WTC11 (cell line): ENCODE measurements around the gene CACNB3. TPM values are rescaled to one million over a fixed set of nuclear protein-coding genes. Genes with fewer than 3 reads are reported as not detected.

Source experiments
- ATAC-seq: fragments of 200-7000 bp; cut with Tn5 transposase; 2 replicates; pipeline ENCODE4 v1.10.0; 2021; ENCODE audit warnings: mild to moderate bottlenecking, moderate library complexity
- CTCF ChIA-PET: fragments of 300-600 bp; sonication (Branson Sonifier 250); formaldehyde crosslinking; loops from one replicate; lab custom pipeline; 2021; ENCODE audit warnings: antibody characterized with exemption; lab: Charles Lee
- POLR2A ChIA-PET: fragments of 350-600 bp; sonication (Branson Sonifier 250); formaldehyde crosslinking; loops from one replicate; lab custom pipeline; 2021; ENCODE audit warnings: antibody characterized with exemption; lab: Charles Lee
- DNase-seq: peaks from one replicate; pipeline ENCODE4 v3.0.0; 2021; ENCODE audit warnings: low spot score
- H3K27ac Mint-ChIP-seq: 2 replicates; pipeline ENCODE4 v1.8.0; 2021; ENCODE audit warnings: mixed read lengths
- H3K27me3 Mint-ChIP-seq: 2 replicates; pipeline ENCODE4 v1.8.0; 2021; ENCODE audit warnings: low read depth, mild to moderate bottlenecking, moderate library complexity, mixed read lengths
- H3K36me3 Mint-ChIP-seq: 2 replicates; pipeline ENCODE4 v1.8.0; 2021; ENCODE audit warnings: mixed read lengths
- H3K4me1 Mint-ChIP-seq: 2 replicates; pipeline ENCODE4 v1.8.0; 2022; ENCODE audit warnings: mixed read lengths
- H3K4me3 Mint-ChIP-seq: 2 replicates; pipeline ENCODE4 v1.8.0; 2021; ENCODE audit warnings: mild to moderate bottlenecking, moderate library complexity, mixed read lengths
- H3K9me3 Mint-ChIP-seq: 2 replicates; pipeline ENCODE4 v1.8.0; 2021; ENCODE audit warnings: mixed read lengths
- AFF4 ChIP-seq: sonication (generic); formaldehyde crosslinking; IDR thresholded peaks from 2 replicates; pipeline ENCODE4 v1.8.1; 2023; ENCODE audit warnings: mild to moderate bottlenecking, missing genetic modification reagents, borderline replicate concordance
- ATF1 ChIP-seq: sonication (generic); formaldehyde crosslinking; IDR thresholded peaks from 2 replicates; pipeline ENCODE4 v1.8.1; 2023; ENCODE audit warnings: mild to moderate bottlenecking, moderate library complexity, missing genetic modification reagents
- CBFB ChIP-seq: sonication (generic); formaldehyde crosslinking; IDR thresholded peaks from 2 replicates; pipeline ENCODE4 v1.8.1; 2022; ENCODE audit warnings: mild to moderate bottlenecking, low read depth, missing genetic modification reagents
- E2F1 ChIP-seq: sonication (generic); formaldehyde crosslinking; IDR thresholded peaks from 2 replicates; pipeline ENCODE4 v1.8.0; 2022; ENCODE audit warnings: mild to moderate bottlenecking, missing genetic modification reagents
- NR3C1 ChIP-seq: sonication (generic); formaldehyde crosslinking; conservative IDR thresholded peaks from 2 replicates; pipeline ENCODE4 v1.8.1; 2023; ENCODE audit warnings: low read depth, mild to moderate bottlenecking, missing genetic modification reagents
- USF1 ChIP-seq: sonication (generic); formaldehyde crosslinking; IDR thresholded peaks from 2 replicates; pipeline ENCODE4 v1.8.0; 2022; ENCODE audit warnings: mild to moderate bottlenecking, missing genetic modification reagents
- ZBTB43 ChIP-seq: sonication (generic); formaldehyde crosslinking; IDR thresholded peaks from 2 replicates; pipeline ENCODE4 v1.8.1; 2023; ENCODE audit warnings: mild to moderate bottlenecking, missing genetic modification reagents
- ZNF138 ChIP-seq: sonication (generic); formaldehyde crosslinking; conservative IDR thresholded peaks from 2 replicates; pipeline ENCODE4 v1.8.1; 2022; ENCODE audit warnings: mild to moderate bottlenecking, moderate library complexity, missing genetic modification reagents
- ZNF232 ChIP-seq: sonication (generic); formaldehyde crosslinking; IDR thresholded peaks from 2 replicates; pipeline ENCODE4 v1.8.0; 2022; ENCODE audit warnings: mild to moderate bottlenecking, missing genetic modification reagents
- ZNF396 ChIP-seq: fragments of 250-450 bp; sonication (Bioruptor Pico); IDR thresholded peaks from 2 replicates; pipeline ENCODE4 v1.8.0; 2021; ENCODE audit warnings: mild to moderate bottlenecking, moderate library complexity, borderline replicate concordance
- total RNA-seq: library from RNA; stranded (reverse); gene quantifications from 3 replicates; pipeline ENCODE4 v1.2.3, GENCODE V29; 2021
- TF ChIP-seq, protein P1 (sequence below): sonication (generic); formaldehyde crosslinking; IDR thresholded peaks from 2 replicates; pipeline ENCODE4 v1.8.1; 2022; ENCODE audit warnings: mild to moderate bottlenecking, missing genetic modification reagents, moderate library complexity, borderline replicate concordance
- TF ChIP-seq, protein P2 (sequence below): sonication (generic); formaldehyde crosslinking; conservative IDR thresholded peaks from 2 replicates; pipeline ENCODE4 v1.8.1; 2023; ENCODE audit warnings: mild to moderate bottlenecking, low read depth, missing genetic modification reagents, moderate library complexity
- TF ChIP-seq, protein P3 (sequence below): sonication (generic); formaldehyde crosslinking; IDR thresholded peaks from 2 replicates; pipeline ENCODE4 v1.8.1; 2022; ENCODE audit warnings: missing genetic modification reagents, borderline replicate concordance

The CACNB3 gene
- total RNA-seq, 1 experiment from 2014 or later = 17.0 TPM

- no peak for TF ChIP-seq AFF4 (CRISPR knock-in tag)
These were observed 1.9 kb downstream of the CACNB3 start (continued) for GRCh38 chr12:48819986-48820725.

DNA sequence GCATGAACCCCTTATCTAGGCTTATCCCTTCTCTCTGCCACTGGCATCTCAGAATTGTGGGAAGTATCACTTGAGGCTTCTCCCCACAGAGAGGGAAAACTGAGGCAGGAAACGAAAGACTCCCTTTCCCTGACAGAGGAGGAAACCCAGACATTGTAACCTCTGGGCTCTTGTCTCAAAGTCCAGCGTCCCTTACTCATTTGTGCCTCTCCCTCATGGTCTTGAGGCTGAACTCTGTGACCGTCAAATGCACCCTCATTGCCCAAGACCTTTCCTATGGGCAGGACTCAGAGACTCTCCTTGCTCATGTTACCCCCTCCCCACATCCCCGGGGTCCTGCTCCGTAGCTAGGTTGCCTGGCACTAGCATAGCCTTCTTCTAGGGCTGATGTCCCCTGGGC is 3.8 kb downstream of the CACNB3 start:
- DNase-seq (no peak), ATAC-seq (no peak)
- ChIA-PET CTCF (interaction anchor here (1.1 to 1.2 kb wide), 2 partner anchors 43 to 175 kb away, joined by 3 read pairs; partner anchors contain the start of gene RND1), POLR2A (no interaction called here)
- no peak overlapping the region for H3K27ac Mint-ChIP-seq
- peaks cover 2% of the 10 kb centered on the region for H3K36me3 Mint-ChIP-seq
- no peak overlapping the region for H3K4me3 Mint-ChIP-seq
- H3K27me3 Mint-ChIP-seq = peaks cover 40% of the 10 kb centered on the region
- H3K4me1 Mint-ChIP-seq = peaks cover 34% of the 10 kb centered on the region
- no peaks in the 10 kb centered on the region for H3K9me3 Mint-ChIP-seq
- TF ChIP-seq ZNF232 (no peak), CBFB (CRISPR knock-in tag) (no peak), ATF1 (CRISPR knock-in tag) (no peak), USF1 (no peak), ZNF138 (CRISPR knock-in tag) (no peak), ZBTB43 (no peak), ZNF396 (no peak)
- TF ChIP-seq, protein P1, sequence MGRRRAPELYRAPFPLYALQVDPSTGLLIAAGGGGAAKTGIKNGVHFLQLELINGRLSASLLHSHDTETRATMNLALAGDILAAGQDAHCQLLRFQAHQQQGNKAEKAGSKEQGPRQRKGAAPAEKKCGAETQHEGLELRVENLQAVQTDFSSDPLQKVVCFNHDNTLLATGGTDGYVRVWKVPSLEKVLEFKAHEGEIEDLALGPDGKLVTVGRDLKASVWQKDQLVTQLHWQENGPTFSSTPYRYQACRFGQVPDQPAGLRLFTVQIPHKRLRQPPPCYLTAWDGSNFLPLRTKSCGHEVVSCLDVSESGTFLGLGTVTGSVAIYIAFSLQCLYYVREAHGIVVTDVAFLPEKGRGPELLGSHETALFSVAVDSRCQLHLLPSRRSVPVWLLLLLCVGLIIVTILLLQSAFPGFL (CRISPR knock-in tag) = no peak
- TF ChIP-seq, protein P2, sequence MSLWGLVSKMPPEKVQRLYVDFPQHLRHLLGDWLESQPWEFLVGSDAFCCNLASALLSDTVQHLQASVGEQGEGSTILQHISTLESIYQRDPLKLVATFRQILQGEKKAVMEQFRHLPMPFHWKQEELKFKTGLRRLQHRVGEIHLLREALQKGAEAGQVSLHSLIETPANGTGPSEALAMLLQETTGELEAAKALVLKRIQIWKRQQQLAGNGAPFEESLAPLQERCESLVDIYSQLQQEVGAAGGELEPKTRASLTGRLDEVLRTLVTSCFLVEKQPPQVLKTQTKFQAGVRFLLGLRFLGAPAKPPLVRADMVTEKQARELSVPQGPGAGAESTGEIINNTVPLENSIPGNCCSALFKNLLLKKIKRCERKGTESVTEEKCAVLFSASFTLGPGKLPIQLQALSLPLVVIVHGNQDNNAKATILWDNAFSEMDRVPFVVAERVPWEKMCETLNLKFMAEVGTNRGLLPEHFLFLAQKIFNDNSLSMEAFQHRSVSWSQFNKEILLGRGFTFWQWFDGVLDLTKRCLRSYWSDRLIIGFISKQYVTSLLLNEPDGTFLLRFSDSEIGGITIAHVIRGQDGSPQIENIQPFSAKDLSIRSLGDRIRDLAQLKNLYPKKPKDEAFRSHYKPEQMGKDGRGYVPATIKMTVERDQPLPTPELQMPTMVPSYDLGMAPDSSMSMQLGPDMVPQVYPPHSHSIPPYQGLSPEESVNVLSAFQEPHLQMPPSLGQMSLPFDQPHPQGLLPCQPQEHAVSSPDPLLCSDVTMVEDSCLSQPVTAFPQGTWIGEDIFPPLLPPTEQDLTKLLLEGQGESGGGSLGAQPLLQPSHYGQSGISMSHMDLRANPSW (CRISPR knock-in tag) = no peak
- TF ChIP-seq, all 79 proteins: peak for 0

- Mint-ChIP-seq H3K4me3 (no peak overlapping the region), H3K9me3 (no peaks in the 10 kb centered on the region), H3K36me3 (peaks cover 2% of the 10 kb centered on the region), H3K27me3 (peaks cover 34% of the 10 kb centered on the region), H3K27ac (no peak overlapping the region), H3K4me1 (peaks cover 31% of the 10 kb centered on the region)
- ChIA-PET CTCF (interaction anchor here (1.1 to 1.7 kb wide), 3 partner anchors 30 to 174 kb away, joined by 3 to 5 read pairs (median 3); partner anchors contain the start of gene RND1), POLR2A (no interaction called here)
- no peak for ATAC-seq
- no peak for DNase-seq
- TF ChIP-seq AFF4 (CRISPR knock-in tag) (no peak), E2F1 (CRISPR knock-in tag) (no peak), NR3C1 (no peak)
- TF ChIP-seq, protein P3, sequence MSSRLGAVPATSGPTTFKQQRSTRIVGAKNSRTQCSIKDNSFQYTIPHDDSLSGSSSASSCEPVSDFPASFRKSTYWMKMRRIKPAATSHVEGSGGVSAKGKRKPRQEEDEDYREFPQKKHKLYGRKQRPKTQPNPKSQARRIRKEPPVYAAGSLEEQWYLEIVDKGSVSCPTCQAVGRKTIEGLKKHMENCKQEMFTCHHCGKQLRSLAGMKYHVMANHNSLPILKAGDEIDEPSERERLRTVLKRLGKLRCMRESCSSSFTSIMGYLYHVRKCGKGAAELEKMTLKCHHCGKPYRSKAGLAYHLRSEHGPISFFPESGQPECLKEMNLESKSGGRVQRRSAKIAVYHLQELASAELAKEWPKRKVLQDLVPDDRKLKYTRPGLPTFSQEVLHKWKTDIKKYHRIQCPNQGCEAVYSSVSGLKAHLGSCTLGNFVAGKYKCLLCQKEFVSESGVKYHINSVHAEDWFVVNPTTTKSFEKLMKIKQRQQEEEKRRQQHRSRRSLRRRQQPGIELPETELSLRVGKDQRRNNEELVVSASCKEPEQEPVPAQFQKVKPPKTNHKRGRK (CRISPR knock-in tag) = no peak
These were observed 4.4 kb downstream of the CACNB3 start for GRCh38 chr12:48822711-48823110.
